ENCODE measurements around the gene AHI1. TPM values are rescaled to one million over a fixed set of nuclear protein-coding genes. Genes with fewer than 3 reads are reported as not detected.

The AHI1 gene
- total and polyA plus RNA-seq, 10 of the 15 experiments (the other 5 are each of a cell fraction or from before 2014, with no cell fraction given): 3.2 to 9.5 (median 4.6) TPM

GRCh38 chr6:135385299-135385698 is 112.2 kb downstream of the AHI1 start (continued):
- no peak for TF ChIP-seq ZNF592 (IDR thresholded peaks at IDR 0.05)

GRCh38 chr6:135383766-135384165 is 113.8 kb downstream of the AHI1 start:
- TF ChIP-seq BCLAF1 (IDR thresholded peaks at IDR 0.05) (no peak), FOXM1 (IDR thresholded peaks at IDR 0.05; ENCODE audit: low read depth, low read length) (no peak), SUPT20H (IDR thresholded peaks at IDR 0.05; ENCODE audit: borderline replicate concordance, control insufficient read depth, low read depth, low read length) (no peak), MEF2B (IDR thresholded peaks at IDR 0.05; ENCODE audit: partially characterized antibody, poor library complexity, severe bottlenecking) (no peak), RB1 (IDR thresholded peaks at IDR 0.05; ENCODE audit: borderline replicate concordance) (no peak), REST (IDR thresholded peaks at IDR 0.05; ENCODE audit: low read depth, low read length) (no peak), NFYA (IDR thresholded peaks at IDR 0.05; ENCODE audit: borderline replicate concordance, low read depth, low read length) (no peak), WRNIP1 (IDR thresholded peaks at IDR 0.05; ENCODE audit: borderline replicate concordance, low read depth, low read length) (no peak), CHD1 (IDR thresholded peaks at IDR 0.05; ENCODE audit: low read depth, low read length) (no peak), ZNF24 (IDR thresholded peaks at IDR 0.05) (no peak), LARP7 (IDR thresholded peaks at IDR 0.05) (no peak)
- H3K4me3 ChIP-seq: no peak overlapping the region
- no peak overlapping the region for H3K4me2 ChIP-seq (ENCODE audit: control insufficient read depth, insufficient read depth)
- no TSS peak for BruUV-seq (replicated peaks)
- ChIA-PET CTCF (interaction anchor here (0.7 to 0.8 kb wide), 3 partner anchors 14 to 661 kb away, joined by 3 read pairs; no protein-coding TSS in a partner anchor), SMC1A (ENCODE audit: uncharacterized antibody, unreplicated experiment) (no interaction called here), POLR2A (no interaction called here), RAD21 (ENCODE audit: unreplicated experiment) (interaction anchor here (0.7 kb wide), 1 partner anchor 24 kb away, joined by 4 read pairs; no protein-coding TSS in a partner anchor)
- H3K79me2 ChIP-seq (ENCODE audit: control insufficient read depth, insufficient read depth, low read length): no peaks in the 10 kb centered on the region
- H3K9ac ChIP-seq (ENCODE audit: control insufficient read depth, insufficient read depth, low read length): no peak overlapping the region
- H3K4me1 ChIP-seq (ENCODE audit: control insufficient read depth, insufficient read depth, low read length): peaks cover 12% of the 10 kb centered on the region; the same call in 1 of the 2 replicates
- intact Hi-C loops (cut with micrococcal nuclease; ENCODE audit: unreplicated experiment): no loop called here
- ATAC-seq (no peak), DNase-seq (ENCODE audit: low read depth, low spot score) (no peak), FAIRE-seq (no peak)
- H4K20me1 ChIP-seq (ENCODE audit: control insufficient read depth, insufficient read depth): no peaks in the 10 kb centered on the region
- no peaks in the 10 kb centered on the region for H3K9me3 ChIP-seq (replicated peaks; ENCODE audit: control insufficient read depth, insufficient read depth, low read length)
- WGBS (ENCODE audit: insufficient coverage, insufficient replicate concordance, low lambda C conversion rate, missing lambda C conversion rate): 98% methylated on average over 3 of the region's 3 CpGs
- H3K36me3 ChIP-seq (ENCODE audit: control insufficient read depth in 2 of 2, insufficient read depth in 2 of 2, low read length in 1 of 2): no peaks in the 10 kb centered on the region
- no peak overlapping the region for H3K27ac ChIP-seq (ENCODE audit: control insufficient read depth, insufficient read depth)
- in situ Hi-C loops (cut with MboI): no loop called here
- no peak overlapping the region for H2AFZ ChIP-seq (ENCODE audit: control insufficient read depth, low read depth, low read length)
- no peaks in the 10 kb centered on the region for H3K27me3 ChIP-seq (replicated peaks in 1 of 2; ENCODE audit: control insufficient read depth in 2 of 2, insufficient read depth in 2 of 2, low read length in 1 of 2)

All from GM12878 (cell line).